Suprapubic skin (tissue), 4 donors: ENCODE results near the gene C16orf78.

ENCODE experiments used
- CTCF ChIP-seq, 2 donors: fragments of 200-600 bp in 1 of 2; fragments of 450-650 bp in 1 of 2; sonication (generic) in 1 of 2; IDR thresholded peaks; one replicate each; pipeline ENCODE4 v1.5.1; 2016 to 2019; ENCODE audit warnings: antibody characterized with exemption in 2 of 2, mild to moderate bottlenecking in 1 of 2, moderate library complexity in 1 of 2
- POLR2A ChIP-seq, 2 donors: fragments of 450-650 bp; IDR thresholded peaks; one replicate each; pipeline ENCODE4 v1.6.1; 2017; ENCODE audit warnings: antibody characterized with exemption in 2 of 2, mild to moderate bottlenecking in 2 of 2, moderate library complexity in 2 of 2
- POLR2AphosphoS5 ChIP-seq, 3 donors: sonication (generic); formaldehyde crosslinking; IDR thresholded peaks; one replicate each; pipeline ENCODE4 v1.6.1; 2017; ENCODE audit warnings: antibody characterized with exemption in 3 of 3

GRCh38 chr16:49347476-49347875 lies 26.1 kb upstream of the C16orf78 start:
- TF ChIP-seq POLR2AphosphoS5 (IDR thresholded peaks at IDR 0.05) (no peak), CTCF (IDR thresholded peaks at IDR 0.05) (no peak), POLR2A (IDR thresholded peaks at IDR 0.05) (no peak)
